Measurements from ENCODE around the gene CEACAM18. TPM values are rescaled to one million over a fixed set of nuclear protein-coding genes. Genes with fewer than 3 reads are reported as not detected.

The CEACAM18 gene
- total and polyA plus RNA-seq, 2 donors (not counting 3 experiments of a cell fraction or from before 2014, with no cell fraction given) = not detected

GRCh38 chr19:51520728-51521127, 42.4 kb downstream of the CEACAM18 start:
- no peaks in the 10 kb centered on the region for H4K20me1 ChIP-seq (replicated peaks; ENCODE audit: control insufficient read depth, extremely low read depth, insufficient read depth, low read length)
- H3K4me1 ChIP-seq (ENCODE audit: control insufficient read depth, extremely low read depth, insufficient read depth, low read length) = no peaks in the 10 kb centered on the region
- no peak for DNase-seq (ENCODE audit: low read depth, low spot score)
- no peaks in the 10 kb centered on the region for H3K9me3 ChIP-seq (replicated peaks; ENCODE audit: control insufficient read depth, insufficient read depth, low read length)
- H3K4me2 ChIP-seq (ENCODE audit: insufficient read depth, low read length) = no peak overlapping the region
- intact Hi-C loops (cut with micrococcal nuclease) = no loop called here
- no peaks in the 10 kb centered on the region for H3K79me2 ChIP-seq (ENCODE audit: control insufficient read depth, insufficient read depth, low read length)
- POLR2A ChIA-PET = no interaction called here
- CTCF ChIA-PET = no interaction called here
- H3K4me3 ChIP-seq (replicated peaks in 1 of 3; ENCODE audit: insufficient read depth in 1 of 3, low read depth in 1 of 3, low read length in 3 of 3) = no peak overlapping the region
- H3K9ac ChIP-seq (replicated peaks; ENCODE audit: extremely low read depth, insufficient read depth, low read length) = no peak overlapping the region
- H2AFZ ChIP-seq (ENCODE audit: low read depth, low read length) = no peak overlapping the region
- no peak for FAIRE-seq
- TF ChIP-seq JUN (IDR thresholded peaks at IDR 0.05; ENCODE audit: borderline replicate concordance, insufficient read depth, insufficient read length, low read depth) (no peak), MYC (IDR thresholded peaks at IDR 0.05; ENCODE audit: low read depth, low read length) (no peak), POLR2A (IDR thresholded peaks at IDR 0.05; ENCODE audit: low read depth, low read length) (no peak), FOS (IDR thresholded peaks at IDR 0.05; ENCODE audit: borderline replicate concordance, insufficient read depth, low read length) (no peak), GATA2 (IDR thresholded peaks at IDR 0.05; ENCODE audit: insufficient read depth, insufficient read length, low read depth, low read length) (no peak), EZH2 (IDR thresholded peaks at IDR 0.05; ENCODE audit: borderline replicate concordance, low read depth, low read length, severe bottlenecking) (no peak), POLR2AphosphoS5 (IDR thresholded peaks at IDR 0.05; ENCODE audit: insufficient read depth, low read depth, low read length) (no peak), MAX (IDR thresholded peaks at IDR 0.05; ENCODE audit: insufficient read depth, insufficient read length) (no peak), CTCF (IDR thresholded peaks at IDR 0.05; ENCODE audit: extremely low read depth in 1 of 2, insufficient read depth in 1 of 2, low read depth in 1 of 2, low read length in 2 of 2) (no peak)
- no TSS peak for BruUV-seq (replicated peaks)
- peaks cover 0 to 2% of the 10 kb centered on the region in 2 experiments for H3K27me3 ChIP-seq (ENCODE audit: control insufficient read depth in 2 of 2, insufficient read depth in 2 of 2, low read length in 2 of 2)
- dilution Hi-C loops (cut with MboI; ENCODE audit: extremely low pct_ligation_motif_present, low sequenced_read_pairs) = no loop called here
- no peaks in the 10 kb centered on the region for H3K36me3 ChIP-seq (ENCODE audit: control insufficient read depth in 2 of 2, extremely low read depth in 1 of 2, insufficient read depth in 2 of 2, low read length in 2 of 2)
- no peaks in the 10 kb centered on the region for H3K9me1 ChIP-seq (replicated peaks; ENCODE audit: control insufficient read depth, extremely low read depth, insufficient read depth, low read length)
- no peak overlapping the region for H3K27ac ChIP-seq (ENCODE audit: insufficient read depth, low read depth, low read length)
